Measurements from ENCODE around the gene CELF1.

The CELF1 gene

DNA sequence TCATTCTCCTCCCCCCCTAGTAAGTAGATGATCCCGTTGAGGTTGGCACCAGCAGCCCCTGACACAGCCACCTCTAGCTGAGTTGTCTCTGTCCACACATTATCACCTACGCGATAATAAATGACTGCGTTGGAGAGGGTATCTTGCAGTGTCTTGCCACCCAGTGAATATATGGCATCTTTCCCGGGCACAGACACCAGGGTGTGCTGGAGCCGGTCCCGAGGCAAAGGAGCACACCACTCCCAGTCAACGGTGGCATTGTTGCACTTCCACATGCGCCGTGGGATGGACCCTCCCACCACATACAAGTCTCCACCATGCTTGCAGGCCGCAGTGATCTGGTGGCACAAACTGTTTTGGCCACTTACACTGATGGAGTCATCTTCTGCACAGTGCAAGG lies 20.4 kb upstream of the CELF1 start:
- Histone ChIP-seq H3K4me2 (ENCODE audit: low read length) (no peak overlapping the region), H2AFZ (ENCODE audit: low read length) (no peak overlapping the region), H3K27me3 (ENCODE audit: insufficient read depth, low read length) (no peaks in the 10 kb centered on the region), H3F3A (ENCODE audit: insufficient read depth, low read length) (0 out of 2 replicates have a peak, but pooled peaks cover 5% of the 10 kb centered on the region), H3K79me2 (ENCODE audit: insufficient read depth, low read length) (no peaks in the 10 kb centered on the region), H3K9me3 (ENCODE audit: low read length) (no peaks in the 10 kb centered on the region), H3K9ac (ENCODE audit: low read length) (no peak overlapping the region), H3K9me2 (ENCODE audit: low read depth, low read length) (no peaks in the 10 kb centered on the region), H4K20me1 (ENCODE audit: insufficient read depth, low read length) (no peaks in the 10 kb centered on the region), H3K4me3 (ENCODE audit: low read depth, low read length, poor library complexity, severe bottlenecking) (no peak overlapping the region), H3K27ac (ENCODE audit: low read depth, low read length, poor library complexity, severe bottlenecking) (no peak overlapping the region), H3K36me3 (ENCODE audit: insufficient read depth, low read length) (peaks cover 77% of the 10 kb centered on the region), H3K4me1 (ENCODE audit: insufficient read depth, low read length, severe bottlenecking) (peaks cover 16% of the 10 kb centered on the region)
- TF ChIP-seq, protein P1, sequence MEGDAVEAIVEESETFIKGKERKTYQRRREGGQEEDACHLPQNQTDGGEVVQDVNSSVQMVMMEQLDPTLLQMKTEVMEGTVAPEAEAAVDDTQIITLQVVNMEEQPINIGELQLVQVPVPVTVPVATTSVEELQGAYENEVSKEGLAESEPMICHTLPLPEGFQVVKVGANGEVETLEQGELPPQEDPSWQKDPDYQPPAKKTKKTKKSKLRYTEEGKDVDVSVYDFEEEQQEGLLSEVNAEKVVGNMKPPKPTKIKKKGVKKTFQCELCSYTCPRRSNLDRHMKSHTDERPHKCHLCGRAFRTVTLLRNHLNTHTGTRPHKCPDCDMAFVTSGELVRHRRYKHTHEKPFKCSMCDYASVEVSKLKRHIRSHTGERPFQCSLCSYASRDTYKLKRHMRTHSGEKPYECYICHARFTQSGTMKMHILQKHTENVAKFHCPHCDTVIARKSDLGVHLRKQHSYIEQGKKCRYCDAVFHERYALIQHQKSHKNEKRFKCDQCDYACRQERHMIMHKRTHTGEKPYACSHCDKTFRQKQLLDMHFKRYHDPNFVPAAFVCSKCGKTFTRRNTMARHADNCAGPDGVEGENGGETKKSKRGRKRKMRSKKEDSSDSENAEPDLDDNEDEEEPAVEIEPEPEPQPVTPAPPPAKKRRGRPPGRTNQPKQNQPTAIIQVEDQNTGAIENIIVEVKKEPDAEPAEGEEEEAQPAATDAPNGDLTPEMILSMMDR (IDR thresholded peaks at IDR 0.05; ENCODE audit: low read length) = no peak
- TF ChIP-seq EZH2 (IDR thresholded peaks at IDR 0.05; ENCODE audit: borderline replicate concordance, low read length) = no peak

DNA sequence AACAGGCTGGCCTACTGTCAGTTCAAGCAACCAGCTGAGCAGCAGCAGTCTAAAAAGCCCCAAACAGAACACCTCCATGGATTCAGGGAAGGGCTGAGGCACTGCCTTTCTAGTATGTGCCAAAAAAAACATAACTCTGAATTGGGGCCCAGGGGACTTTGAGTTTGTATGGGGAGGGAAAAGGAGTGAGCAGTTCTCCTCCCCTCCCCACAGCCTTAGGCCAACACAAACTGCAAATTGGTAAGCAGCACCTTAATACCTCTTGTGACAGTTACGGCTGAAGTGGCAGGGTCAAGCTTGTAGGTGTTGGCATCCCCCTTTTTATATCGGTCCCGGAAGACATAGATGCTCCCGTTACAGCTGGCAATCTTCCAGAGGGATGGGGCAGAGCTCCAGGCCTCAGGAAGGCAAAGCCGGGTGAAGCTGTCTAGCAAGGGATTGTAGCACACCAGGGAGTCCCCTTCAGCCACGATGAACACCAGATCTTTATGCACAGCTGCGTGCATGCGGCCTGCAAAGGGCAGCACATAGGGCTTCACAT lies 19.9 kb upstream of the CELF1 start:
- Histone ChIP-seq H3K4me2 (ENCODE audit: low read length) (no peak overlapping the region), H3K27ac (ENCODE audit: low read depth, low read length, poor library complexity, severe bottlenecking) (no peak overlapping the region), H3K4me3 (ENCODE audit: low read depth, low read length, poor library complexity, severe bottlenecking) (no peak overlapping the region), H3K9me3 (ENCODE audit: low read length) (no peaks in the 10 kb centered on the region), H3K27me3 (ENCODE audit: insufficient read depth, low read length) (no peaks in the 10 kb centered on the region), H3K36me3 (ENCODE audit: insufficient read depth, low read length) (peaks cover 79% of the 10 kb centered on the region), H4K20me1 (ENCODE audit: insufficient read depth, low read length) (no peaks in the 10 kb centered on the region), H3K9me2 (ENCODE audit: low read depth, low read length) (no peaks in the 10 kb centered on the region), H3F3A (ENCODE audit: insufficient read depth, low read length) (0 out of 2 replicates have a peak, but pooled peaks cover 5% of the 10 kb centered on the region), H3K9ac (ENCODE audit: low read length) (no peak overlapping the region), H3K4me1 (ENCODE audit: insufficient read depth, low read length, severe bottlenecking) (peaks cover 10% of the 10 kb centered on the region), H3K79me2 (ENCODE audit: insufficient read depth, low read length) (no peaks in the 10 kb centered on the region), H2AFZ (ENCODE audit: low read length) (no peak overlapping the region)
- TF ChIP-seq EZH2 (IDR thresholded peaks at IDR 0.05; ENCODE audit: borderline replicate concordance, low read length) = no peak
- TF ChIP-seq, protein P1 (IDR thresholded peaks at IDR 0.05; ENCODE audit: low read length) = no peak

DNA sequence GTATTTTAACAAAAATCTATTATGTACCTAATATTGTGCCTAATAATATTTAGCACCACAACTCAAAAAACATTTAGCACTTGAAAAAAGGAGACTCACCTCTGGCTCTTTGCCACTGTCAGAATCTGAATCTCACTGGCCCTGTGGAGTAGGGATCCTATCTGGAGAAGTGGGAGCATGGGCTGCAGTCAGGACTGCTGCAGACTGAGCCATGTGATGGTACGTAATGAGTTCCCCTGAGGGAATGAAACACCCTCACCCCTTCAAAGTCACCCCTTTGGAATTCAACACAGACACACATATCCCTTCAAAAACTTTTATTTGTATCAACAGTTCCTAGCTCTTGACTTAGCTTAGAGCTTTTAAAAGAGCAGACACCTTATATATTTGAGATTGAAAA lies 19.0 kb upstream of the CELF1 start:
- peaks cover 5% of the 10 kb centered on the region for H3K4me1 ChIP-seq (ENCODE audit: insufficient read depth, low read length, severe bottlenecking)
- no peak overlapping the region for H3K4me2 ChIP-seq (ENCODE audit: low read length)
- no peak overlapping the region for H3K27ac ChIP-seq (ENCODE audit: low read depth, low read length, poor library complexity, severe bottlenecking)
- no peaks in the 10 kb centered on the region for H3K27me3 ChIP-seq (ENCODE audit: insufficient read depth, low read length)
- H3K36me3 ChIP-seq (ENCODE audit: insufficient read depth, low read length) = peaks cover 70% of the 10 kb centered on the region
- no peak overlapping the region for H3K9ac ChIP-seq (ENCODE audit: low read length)
- H3F3A ChIP-seq (ENCODE audit: insufficient read depth, low read length) = 0 out of 2 replicates have a peak, but pooled peaks cover 5% of the 10 kb centered on the region
- TF ChIP-seq EZH2 (IDR thresholded peaks at IDR 0.05; ENCODE audit: borderline replicate concordance, low read length) = no peak
- TF ChIP-seq, protein P1 (IDR thresholded peaks at IDR 0.05; ENCODE audit: low read length) = no peak
- H3K4me3 ChIP-seq (ENCODE audit: low read depth, low read length, poor library complexity, severe bottlenecking) = no peak overlapping the region
- peaks cover 3% of the 10 kb centered on the region; the same call in 1 of the 2 replicates for H3K79me2 ChIP-seq (ENCODE audit: insufficient read depth, low read length)
- no peak overlapping the region for H2AFZ ChIP-seq (ENCODE audit: low read length)
- H3K9me2 ChIP-seq (ENCODE audit: low read depth, low read length) = no peaks in the 10 kb centered on the region
- no peaks in the 10 kb centered on the region for H4K20me1 ChIP-seq (ENCODE audit: insufficient read depth, low read length)
- no peaks in the 10 kb centered on the region for H3K9me3 ChIP-seq (ENCODE audit: low read length)
